ENCODE measurements around the gene COL4A3. TPM values are rescaled to one million over a fixed set of nuclear protein-coding genes. Genes with fewer than 3 reads are reported as not detected.

Gene COL4A3
- total RNA-seq, 1 experiment from 2014 or later = 1.2 TPM

GRCh38 chr2:227287771-227288170 lies 123.3 kb downstream of the COL4A3 start:
- no peak for DNase-seq (ENCODE audit: low read depth)

- no peak for DNase-seq (ENCODE audit: low read depth)
These were observed 127.9 kb downstream of the COL4A3 start for GRCh38 chr2:227292314-227292713.

- no peak for DNase-seq (ENCODE audit: low read depth)
These were observed 129.1 kb downstream of the COL4A3 start for GRCh38 chr2:227293531-227293930.

GRCh38 chr2:227295806-227296205 lies 131.4 kb downstream of the COL4A3 start:
- DNase-seq (ENCODE audit: low read depth) = no peak

- DNase-seq (ENCODE audit: low read depth) = no peak
These were observed 132.4 kb downstream of the COL4A3 start for GRCh38 chr2:227296671-227297405.

GRCh38 chr2:227301523-227301922 lies 137.1 kb downstream of the COL4A3 start:
- DNase-seq (ENCODE audit: low read depth) = peak; percentile 14

GRCh38 chr2:227308784-227309183 lies 144.4 kb downstream of the COL4A3 start:
- peak; percentile 10 for DNase-seq (ENCODE audit: low read depth)

GRCh38 chr2:227310756-227311110 lies 146.3 kb downstream of the COL4A3 start:
- DNase-seq (ENCODE audit: low read depth) = no peak

- DNase-seq (ENCODE audit: low read depth) = no peak
These were observed 147.6 kb downstream of the COL4A3 start for GRCh38 chr2:227311861-227312506.

GRCh38 chr2:227312579-227312978 lies 148.2 kb downstream of the COL4A3 start:
- no peak for DNase-seq (ENCODE audit: low read depth)

GRCh38 chr2:227313310-227313709 lies 148.9 kb downstream of the COL4A3 start:
- no peak for DNase-seq (ENCODE audit: low read depth)

- DNase-seq (ENCODE audit: low read depth) = no peak
These were observed 153.4 kb downstream of the COL4A3 start for GRCh38 chr2:227317834-227318233.

- no peak for DNase-seq (ENCODE audit: low read depth)
These were observed 156.1 kb downstream of the COL4A3 start for GRCh38 chr2:227320305-227321094.

GRCh38 chr2:227322530-227323205 lies 158.2 kb downstream of the COL4A3 start:
- no peak for DNase-seq (ENCODE audit: low read depth)

- no peak for DNase-seq (ENCODE audit: low read depth)
These were observed 159.4 kb downstream of the COL4A3 start for GRCh38 chr2:227323818-227324217.

GRCh38 chr2:227324642-227324994 lies 160.2 kb downstream of the COL4A3 start:
- DNase-seq (ENCODE audit: low read depth) = no peak

GRCh38 chr2:227324995-227325838 lies 160.8 kb downstream of the COL4A3 start, which contains the start of gene MFF:
TSS of gene MFF (plus strand) at chr2:227325251. CDS start at chr2:227330666, 5,415 bp downstream.
- DNase-seq (ENCODE audit: low read depth) = peak; percentile 92

GRCh38 chr2:227325839-227326195 lies 161.4 kb downstream of the COL4A3 start:
- DNase-seq (ENCODE audit: low read depth) = peak; percentile 69

GRCh38 chr2:227326783-227327182 lies 162.4 kb downstream of the COL4A3 start:
- DNase-seq (ENCODE audit: low read depth) = no peak

- DNase-seq (ENCODE audit: low read depth) = no peak
These were observed 171.3 kb downstream of the COL4A3 start for GRCh38 chr2:227335713-227336112.

- DNase-seq (ENCODE audit: low read depth) = no peak
These were observed 173.0 kb downstream of the COL4A3 start for GRCh38 chr2:227337442-227337841.

Measured in RPMI7951 (cell line).